Measurements from ENCODE around the gene LYVE1. TPM values are rescaled to one million over a fixed set of nuclear protein-coding genes. Genes with fewer than 3 reads are reported as not detected.

The LYVE1 gene
- total RNA-seq, 1 donor: not detected

DNA sequence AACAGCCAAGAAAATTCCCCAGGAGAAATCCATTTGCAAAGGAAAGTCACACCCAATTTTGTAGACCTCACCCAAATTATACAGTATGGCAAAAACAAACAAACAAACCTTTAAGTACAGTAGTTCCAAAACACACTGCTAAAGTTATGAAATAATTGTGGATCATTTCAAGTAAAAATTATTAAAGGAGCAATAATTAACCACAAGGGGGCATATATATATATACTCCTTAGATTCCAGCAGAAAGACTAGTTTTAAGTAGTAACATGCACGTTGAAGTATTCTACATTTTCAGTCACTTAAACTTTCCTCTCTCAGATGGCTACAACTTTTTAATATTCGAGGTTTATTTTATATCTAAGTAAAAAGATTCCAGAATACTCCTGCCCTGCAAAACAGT is 54.3 kb downstream of the LYVE1 start:
- Histone ChIP-seq H3K36me3 (ENCODE audit: insufficient read depth, low read length) (peaks cover 17% of the 10 kb centered on the region), H3K4me3 (ENCODE audit: insufficient read depth, low read length) (no peak overlapping the region), H3K4me1 (ENCODE audit: insufficient read depth, low read length) (peaks cover 11% of the 10 kb centered on the region), H3K4me2 (ENCODE audit: insufficient read depth, low read length) (no peak overlapping the region), H3K79me2 (ENCODE audit: insufficient read depth, low read length) (no peaks in the 10 kb centered on the region), H2AFZ (ENCODE audit: low read length) (no peak overlapping the region), H3K9me3 (ENCODE audit: low read depth, low read length) (no peaks in the 10 kb centered on the region), H3K27me3 (ENCODE audit: insufficient read depth, low read length) (no peaks in the 10 kb centered on the region), H4K20me1 (ENCODE audit: insufficient read depth, low read length) (no peaks in the 10 kb centered on the region), H3K27ac (ENCODE audit: low read depth, low read length) (peak overlapping the region; percentile 11)
- peak; percentile 36 for TF ChIP-seq CTCF (IDR thresholded peaks at IDR 0.05; ENCODE audit: extremely low read depth, low read depth, low read length)
- DNase-seq (ENCODE audit: insufficient read length, low spot score, missing footprints): no peak

GRCh38 chr11:10511181-10511621 is 57.3 kb downstream of the LYVE1 start:
- no peaks in the 10 kb centered on the region for H4K20me1 ChIP-seq (ENCODE audit: insufficient read depth, low read length)
- H2AFZ ChIP-seq (ENCODE audit: low read length): no peak overlapping the region

More at GRCh38 chr11:10511181-10511621, 57.3 kb downstream of the LYVE1 start:
- no peak overlapping the region for H3K27ac ChIP-seq (ENCODE audit: low read depth, low read length)
- no peak for TF ChIP-seq CTCF (IDR thresholded peaks at IDR 0.05; ENCODE audit: extremely low read depth, low read depth, low read length)
- no peaks in the 10 kb centered on the region for H3K27me3 ChIP-seq (ENCODE audit: insufficient read depth, low read length)
- H3K9me3 ChIP-seq (ENCODE audit: low read depth, low read length): no peaks in the 10 kb centered on the region
- no peak overlapping the region for H3K4me3 ChIP-seq (ENCODE audit: insufficient read depth, low read length)
- no peak overlapping the region for H3K4me2 ChIP-seq (ENCODE audit: insufficient read depth, low read length)
- peaks cover 11% of the 10 kb centered on the region for H3K36me3 ChIP-seq (ENCODE audit: insufficient read depth, low read length)
- no peaks in the 10 kb centered on the region for H3K79me2 ChIP-seq (ENCODE audit: insufficient read depth, low read length)
- peaks cover 11% of the 10 kb centered on the region for H3K4me1 ChIP-seq (ENCODE audit: insufficient read depth, low read length)
- DNase-seq (ENCODE audit: insufficient read length, low spot score, missing footprints): no peak

Other genes with a start within 250 kb of the LYVE1 start
- gene AMPD3, start 113.4 kb downstream of the LYVE1 start, total RNA-seq: 3.6 and 5.6 TPM in 2 replicates
- 27.4 and 29.3 TPM in 2 replicates for gene RNF141, start 27.5 kb downstream of the LYVE1 start, total RNA-seq
- gene IRAG1, start 125.1 kb upstream of the LYVE1 start, total RNA-seq: 2.7 and 4.3 TPM in 2 replicates
- 25.0 and 27.4 TPM in 2 replicates for gene CTR9, start 182.6 kb upstream of the LYVE1 start, total RNA-seq
- 748 and 782 TPM in 2 replicates for gene EIF4G2, start 240.3 kb upstream of the LYVE1 start, total RNA-seq